DOHH2 (cell line): ENCODE results near the gene MAP3K9.

Source experiments
- H3F3A ChIP-seq: fragments of 200-600 bp; sonication (generic), shearing (Covaris generic); 2 replicates; pipeline ENCODE4 v1.6.0; 2016; ENCODE audit warnings: antibody characterized with exemption, mild to moderate bottlenecking; ENCODE audit not compliant: control insufficient read depth, insufficient read depth
- H3K27ac ChIP-seq: fragments of 200-600 bp; sonication (generic); 2 replicates; pipeline ENCODE4 v1.5.1; 2014; ENCODE audit warnings: low read depth, mild to moderate bottlenecking, low read length, moderate library complexity
- H3K27me3 ChIP-seq: fragments of 200-600 bp; sonication (generic); 2 replicates; pipeline ENCODE4 v1.6.1; 2014; ENCODE audit warnings: mild to moderate bottlenecking, low read length, mixed read lengths; ENCODE audit not compliant: control insufficient read depth
- H3K36me3 ChIP-seq: fragments of 200-600 bp; sonication (generic); 2 replicates; pipeline ENCODE4 v1.6.1; 2014; ENCODE audit warnings: mild to moderate bottlenecking, low read length, moderate library complexity, mixed read lengths; ENCODE audit not compliant: control insufficient read depth
- H3K4me1 ChIP-seq: fragments of 200-600 bp; sonication (generic); 2 replicates; pipeline ENCODE4 v1.6.1; 2014; ENCODE audit warnings: mild to moderate bottlenecking, low read length, mixed read lengths; ENCODE audit not compliant: control insufficient read depth
- H3K4me2 ChIP-seq: fragments of 200-600 bp; sonication (generic); 2 replicates; pipeline ENCODE4 v1.6.0; 2014; ENCODE audit warnings: mild to moderate bottlenecking, low read length, moderate library complexity
- H3K4me3 ChIP-seq: fragments of 200-600 bp; sonication (generic); 2 replicates; pipeline ENCODE4 v1.5.1; 2014; ENCODE audit warnings: mild to moderate bottlenecking, low read length, mixed read lengths
- H3K79me2 ChIP-seq: fragments of 200-600 bp; sonication (generic); 2 replicates; pipeline ENCODE4 v1.6.1; 2014; ENCODE audit warnings: mild to moderate bottlenecking, low read length, mixed read lengths; ENCODE audit not compliant: control insufficient read depth
- H3K9me2 ChIP-seq: fragments of 200-600 bp; sonication (generic); replicated peaks from 2 replicates; pipeline ENCODE4 v1.6.1; 2014; ENCODE audit warnings: mild to moderate bottlenecking, low read length, mixed read lengths; ENCODE audit not compliant: control insufficient read depth
- H3K9me3 ChIP-seq: fragments of 200-600 bp; sonication (generic); 2 replicates; pipeline ENCODE4 v1.6.1; 2014; ENCODE audit warnings: antibody characterized with exemption, low read length, mixed read lengths; ENCODE audit not compliant: control insufficient read depth, insufficient read depth
- H4K20me1 ChIP-seq: fragments of 200-600 bp; sonication (generic); 2 replicates; pipeline ENCODE4 v1.6.0; 2014; ENCODE audit warnings: low read depth, mild to moderate bottlenecking, antibody characterized with exemption, low read length, moderate library complexity; ENCODE audit not compliant: control insufficient read depth, insufficient read depth
- EZH2phosphoT487 ChIP-seq: fragments of 200-600 bp; sonication (generic); IDR thresholded peaks from 2 replicates; pipeline ENCODE4 v1.6.1; 2017; ENCODE audit warnings: borderline replicate concordance, mild to moderate bottlenecking, antibody characterized with exemption, low read length, moderate library complexity, mixed read lengths
- TF ChIP-seq, protein P1 (sequence below): fragments of 200-600 bp; sonication (generic); IDR thresholded peaks from one replicate; pipeline ENCODE4 v1.5.1; 2014; ENCODE audit warnings: antibody characterized with exemption, mild to moderate bottlenecking, low read depth, low read length; ENCODE audit not compliant: poor library complexity, severe bottlenecking

Gene MAP3K9

DNA sequence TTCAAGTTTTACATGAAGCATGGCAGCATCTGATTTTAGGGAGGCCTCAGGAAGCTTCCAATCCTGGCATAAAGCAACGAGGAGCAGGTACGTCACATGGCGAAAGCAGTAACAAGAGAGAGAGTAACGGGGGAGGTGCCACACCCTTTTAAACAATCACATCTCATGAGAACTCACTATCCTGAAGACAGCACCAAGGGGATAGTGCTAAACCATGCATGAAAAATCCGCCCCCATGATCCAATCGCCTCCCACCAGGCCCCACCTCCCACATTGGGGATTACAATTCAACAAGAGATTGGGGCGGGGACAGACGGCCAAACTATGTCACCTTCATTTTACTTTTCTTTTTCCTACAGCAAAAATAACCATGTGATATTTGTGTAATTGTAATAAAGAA is 7.2 kb upstream of the MAP3K9 start:
- no peaks in the 10 kb centered on the region for H3K9me3 ChIP-seq
- H3K4me1 ChIP-seq, result peaks cover 42% of the 10 kb centered on the region
- no peaks in the 10 kb centered on the region for H4K20me1 ChIP-seq
- peaks cover 4% of the 10 kb centered on the region for H3F3A ChIP-seq
- H3K36me3 ChIP-seq, result no peaks in the 10 kb centered on the region
- no peak overlapping the region for H3K4me3 ChIP-seq
- no peak for TF ChIP-seq EZH2phosphoT487
- TF ChIP-seq, protein P1, sequence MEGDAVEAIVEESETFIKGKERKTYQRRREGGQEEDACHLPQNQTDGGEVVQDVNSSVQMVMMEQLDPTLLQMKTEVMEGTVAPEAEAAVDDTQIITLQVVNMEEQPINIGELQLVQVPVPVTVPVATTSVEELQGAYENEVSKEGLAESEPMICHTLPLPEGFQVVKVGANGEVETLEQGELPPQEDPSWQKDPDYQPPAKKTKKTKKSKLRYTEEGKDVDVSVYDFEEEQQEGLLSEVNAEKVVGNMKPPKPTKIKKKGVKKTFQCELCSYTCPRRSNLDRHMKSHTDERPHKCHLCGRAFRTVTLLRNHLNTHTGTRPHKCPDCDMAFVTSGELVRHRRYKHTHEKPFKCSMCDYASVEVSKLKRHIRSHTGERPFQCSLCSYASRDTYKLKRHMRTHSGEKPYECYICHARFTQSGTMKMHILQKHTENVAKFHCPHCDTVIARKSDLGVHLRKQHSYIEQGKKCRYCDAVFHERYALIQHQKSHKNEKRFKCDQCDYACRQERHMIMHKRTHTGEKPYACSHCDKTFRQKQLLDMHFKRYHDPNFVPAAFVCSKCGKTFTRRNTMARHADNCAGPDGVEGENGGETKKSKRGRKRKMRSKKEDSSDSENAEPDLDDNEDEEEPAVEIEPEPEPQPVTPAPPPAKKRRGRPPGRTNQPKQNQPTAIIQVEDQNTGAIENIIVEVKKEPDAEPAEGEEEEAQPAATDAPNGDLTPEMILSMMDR, result no peak
- no peak overlapping the region for H3K4me2 ChIP-seq
- H3K27me3 ChIP-seq, result peaks cover 23% of the 10 kb centered on the region
- H3K79me2 ChIP-seq, result no peaks in the 10 kb centered on the region
- H3K27ac ChIP-seq, result no peak overlapping the region
- H3K9me2 ChIP-seq, result no peaks in the 10 kb centered on the region

DNA sequence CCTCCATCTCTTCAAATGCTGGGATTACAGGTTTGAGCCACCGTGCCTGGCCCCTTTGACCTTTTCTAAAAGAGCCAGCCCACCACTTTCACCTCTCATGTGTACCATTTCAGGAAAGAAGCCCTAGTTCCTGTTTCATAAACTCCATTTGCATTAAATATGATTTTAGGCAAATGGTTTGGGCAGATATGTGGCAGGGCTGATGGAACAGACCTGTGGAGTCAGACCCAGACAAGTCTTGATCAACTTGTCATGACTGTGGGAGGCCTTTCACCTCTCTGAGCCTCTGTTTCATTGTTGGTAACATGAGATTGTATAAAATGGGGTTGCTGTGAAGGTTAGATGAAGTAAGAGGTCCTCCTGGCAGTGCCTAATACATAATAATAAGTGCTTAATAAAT is 5.2 kb upstream of the MAP3K9 start:
- Histone ChIP-seq H3K4me3 (peak overlapping the region; percentile 12), H3K36me3 (no peaks in the 10 kb centered on the region), H3K9me2 (no peaks in the 10 kb centered on the region), H3K4me2 (peak overlapping the region; percentile 49), H3K79me2 (peaks cover 5% of the 10 kb centered on the region), H3K27ac (no peak overlapping the region), H3K4me1 (peaks cover 52% of the 10 kb centered on the region), H3F3A (peaks cover 4% of the 10 kb centered on the region), H4K20me1 (no peaks in the 10 kb centered on the region), H3K27me3 (peaks cover 3% of the 10 kb centered on the region; the same call in 1 of the 2 replicates), H3K9me3 (no peaks in the 10 kb centered on the region)
- no peak for TF ChIP-seq EZH2phosphoT487
- TF ChIP-seq, protein P1, result no peak

DNA sequence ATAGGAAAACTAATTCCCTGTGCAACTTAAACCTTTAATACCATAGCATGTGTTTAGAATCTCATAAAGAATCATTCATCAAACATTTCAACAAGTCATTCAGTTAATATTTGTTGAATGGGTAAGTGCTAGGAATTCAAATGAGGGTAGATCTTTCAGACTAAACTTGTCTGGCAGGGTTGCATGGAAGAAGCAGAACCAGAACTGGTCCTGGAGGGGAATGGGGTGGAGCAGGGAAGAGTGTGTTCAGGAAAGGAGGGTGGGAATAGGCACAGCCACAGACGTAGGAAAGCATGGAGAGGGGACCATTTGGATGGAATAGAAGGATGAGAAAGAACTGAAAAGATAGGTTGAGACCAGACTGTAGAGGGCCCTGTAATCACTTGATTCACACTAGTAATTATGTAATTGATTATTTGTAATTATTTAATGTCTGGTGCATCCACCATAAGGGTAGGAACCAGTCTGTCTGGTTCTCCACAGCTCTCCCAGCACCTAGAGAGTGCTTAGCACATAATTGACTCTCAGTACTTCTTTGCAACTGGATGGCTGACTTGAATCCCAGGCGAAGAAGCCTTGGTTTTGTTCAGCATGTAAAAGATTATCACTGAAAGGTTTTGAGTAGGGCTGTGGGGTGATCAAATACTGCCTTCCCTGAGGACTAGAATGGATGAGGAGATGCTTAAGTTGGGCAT is 3.0 kb upstream of the MAP3K9 start:
- Histone ChIP-seq H3K4me1 (peaks cover 53% of the 10 kb centered on the region), H4K20me1 (no peaks in the 10 kb centered on the region), H3K36me3 (no peaks in the 10 kb centered on the region), H3K4me3 (no peak overlapping the region), H3F3A (peaks cover 4% of the 10 kb centered on the region), H3K9me2 (no peaks in the 10 kb centered on the region), H3K79me2 (peaks cover 12% of the 10 kb centered on the region), H3K27ac (no peak overlapping the region), H3K9me3 (no peaks in the 10 kb centered on the region), H3K4me2 (peak overlapping the region; percentile 66), H3K27me3 (no peaks in the 10 kb centered on the region)
- no peak for TF ChIP-seq EZH2phosphoT487
- TF ChIP-seq, protein P1, result no peak
